HG02623 (cell line): Measurements from ENCODE around the gene PLEK.
"Not testable (repeated sequence)": the region's sequence is repeated elsewhere in the genome, so short reads cannot be mapped to it uniquely, and the experiment has no call there.

Experiments
- ATAC-seq: cut with Tn5 transposase; IDR thresholded peaks from one replicate; pipeline ENCODE4 v1.9.1; 2021; ENCODE audit warnings: moderate library complexity; ENCODE audit not compliant: unreplicated experiment

PLEK gene

GRCh38 chr2:68438455-68439303 lies 73.6 kb downstream of the PLEK start:
- ATAC-seq, result no peak

- ATAC-seq, result peak; percentile 99
Observed at GRCh38 chr2:68441179-68441993, 76.3 kb downstream of the PLEK start.

- ATAC-seq, result no peak
Observed at GRCh38 chr2:68441994-68442322, 76.9 kb downstream of the PLEK start.

- ATAC-seq, result not testable (repeated sequence)
Observed at GRCh38 chr2:68446425-68446824, 81.3 kb downstream of the PLEK start.
